ENCODE data around the gene ZNF384. TPM values are rescaled to one million over a fixed set of nuclear protein-coding genes. Genes with fewer than 3 reads are reported as not detected.

Gene ZNF384
- total RNA-seq, 1 experiment from 2014 or later: 63.8 TPM

GRCh38 chr12:6684609-6685008 lies 4.6 kb downstream of the ZNF384 start:
- ChIA-PET POLR2A (interaction anchor here (1.0 kb wide), 1 partner anchor 39 kb away, joined by 3 read pairs; the partner anchor contains the start of gene COPS7A), CTCF (interaction anchor here (0.5 to 1.5 kb wide), 52 partner anchors 8 to 241 kb away, joined by 3 to 25 read pairs (median 4); partner anchors contain the start of genes ACRBP, CD4, CDCA3 and COPS7A)
- H3K27me3 Mint-ChIP-seq (ENCODE audit: low read depth): no peaks in the 10 kb centered on the region
- ATAC-seq (no peak), DNase-seq (ENCODE audit: low spot score) (peak; percentile 36)
- no peaks in the 10 kb centered on the region for H3K9me3 Mint-ChIP-seq
- H3K4me3 Mint-ChIP-seq: no peak overlapping the region
- H3K4me1 Mint-ChIP-seq: peaks cover 18% of the 10 kb centered on the region
- no peak for TF ChIP-seq USF2 (CRISPR knock-in tag; IDR thresholded peaks at IDR 0.05)
- TF ChIP-seq CTCF (IDR thresholded peaks at IDR 0.05): peak; percentile 40
- no peak for TF ChIP-seq KAT7 (CRISPR knock-in tag; IDR thresholded peaks at IDR 0.05; ENCODE audit: borderline replicate concordance)
- peak overlapping the region; percentile 77 for H3K27ac Mint-ChIP-seq
- H3K36me3 Mint-ChIP-seq: peaks cover 14% of the 10 kb centered on the region

- POLR2A ChIA-PET: no interaction called here
- H3K27me3 Mint-ChIP-seq (ENCODE audit: low read depth): no peaks in the 10 kb centered on the region
- no peaks in the 10 kb centered on the region for H3K4me1 Mint-ChIP-seq
- CTCF ChIA-PET: interaction anchor here (1.3 kb wide), 1 partner anchor 139 kb away, joined by 3 read pairs; no protein-coding TSS in a partner anchor
- H3K4me3 Mint-ChIP-seq: no peak overlapping the region
- H3K27ac Mint-ChIP-seq: no peak overlapping the region
- H3K9me3 Mint-ChIP-seq: no peaks in the 10 kb centered on the region
- ATAC-seq (no peak), DNase-seq (ENCODE audit: low spot score) (no peak)
- TF ChIP-seq ZNF416 (CRISPR knock-in tag; IDR thresholded peaks at IDR 0.05): no peak
- peaks cover 65% of the 10 kb centered on the region for H3K36me3 Mint-ChIP-seq
These were observed 12.2 kb downstream of the ZNF384 start for GRCh38 chr12:6676962-6677361.

GRCh38 chr12:6672143-6672542 lies 17.0 kb downstream of the ZNF384 start:
- H3K9me3 Mint-ChIP-seq: no peaks in the 10 kb centered on the region
- DNase-seq (ENCODE audit: low spot score): no peak
- CTCF ChIA-PET: interaction anchor here (2.0 kb wide), 1 partner anchor 12 kb away, joined by 6 read pairs; no protein-coding TSS in a partner anchor
- TF ChIP-seq IRF2 (CRISPR knock-in tag; IDR thresholded peaks at IDR 0.05; ENCODE audit: borderline replicate concordance, low read depth) (no peak), ATF3 (CRISPR knock-in tag; conservative IDR thresholded peaks at IDR 0.05) (no peak), NFYB (CRISPR knock-in tag; conservative IDR thresholded peaks at IDR 0.05; ENCODE audit: low read depth) (no peak), ATF6 (CRISPR knock-in tag; IDR thresholded peaks at IDR 0.05) (no peak), ESRRA (CRISPR knock-in tag; IDR thresholded peaks at IDR 0.05; ENCODE audit: borderline replicate concordance) (no peak), NR3C1 (CRISPR knock-in tag; conservative IDR thresholded peaks at IDR 0.05; ENCODE audit: low read depth) (no peak), GABPB1 (CRISPR knock-in tag; IDR thresholded peaks at IDR 0.05) (no peak), ERG (CRISPR knock-in tag; IDR thresholded peaks at IDR 0.05) (no peak), ZNF232 (CRISPR knock-in tag; IDR thresholded peaks at IDR 0.05) (no peak), MAX (CRISPR knock-in tag; IDR thresholded peaks at IDR 0.05) (no peak), FOXJ3 (CRISPR knock-in tag; IDR thresholded peaks at IDR 0.05; ENCODE audit: borderline replicate concordance) (no peak), ZNF512 (CRISPR knock-in tag; IDR thresholded peaks at IDR 0.05; ENCODE audit: borderline replicate concordance) (no peak)
- no peaks in the 10 kb centered on the region for H3K4me1 Mint-ChIP-seq
- H3K36me3 Mint-ChIP-seq: peaks cover 83% of the 10 kb centered on the region
- POLR2A ChIA-PET: interaction anchor here (0.6 kb wide), 1 partner anchor 17 kb away, joined by 3 read pairs; the partner anchor contains the start of gene ZNF384
- no peaks in the 10 kb centered on the region for H3K27me3 Mint-ChIP-seq (ENCODE audit: low read depth)
- H3K27ac Mint-ChIP-seq: no peak overlapping the region
- H3K4me3 Mint-ChIP-seq: no peak overlapping the region
- no peak for ATAC-seq
